B cell (primary cell): ENCODE data around the gene TRABD2B. TPM values are rescaled to one million over a fixed set of nuclear protein-coding genes. Genes with fewer than 3 reads are reported as not detected.

Source experiments
- ATAC-seq: fragments of 200-7000 bp; cut with Tn5 transposase; one replicate; pipeline ENCODE4 v1.10.0; 2021; ENCODE audit warnings: low read depth, mild to moderate bottlenecking, moderate number of reproducible peaks, moderate library complexity
- CTCF ChIA-PET: fragments of 350-600 bp; sonication (Branson Sonifier 250); formaldehyde crosslinking; loops from one replicate; lab custom pipeline; 2021; ENCODE audit warnings: antibody characterized with exemption, inconsistent platforms; lab: Charles Lee
- POLR2A ChIA-PET: fragments of 350-600 bp; sonication (Branson Sonifier 250); formaldehyde crosslinking; loops from one replicate; lab custom pipeline; 2021; ENCODE audit warnings: antibody characterized with exemption; lab: Charles Lee
- DNase-seq: peaks from one replicate; pipeline ENCODE4 v3.0.0; 2013
- H2AFZ ChIP-seq: 2 replicates; pipeline ENCODE4 v1.6.1; 2012; ENCODE audit warnings: mild to moderate bottlenecking, low read depth, low read length; ENCODE audit not compliant: insufficient read depth, poor library complexity, severe bottlenecking
- H3K27ac ChIP-seq, 2 donors: 1 replicate in 1 of 2; 2 replicates in 1 of 2; pipeline ENCODE4 v1.5.1; 2012 to 2013; ENCODE audit warnings: low read length in 2 of 2, mild to moderate bottlenecking in 2 of 2, moderate library complexity in 1 of 2
- H3K27me3 ChIP-seq, 4 experiments: fragments of 200-600 bp in 1 of 4; sonication (generic) in 1 of 4; replicated peaks in 1 of 4; 1 replicate in 2 of 4; 2 replicates in 2 of 4; pipeline versions ENCODE4 v1.6.1 to v1.7.0; 2013 to 2016; ENCODE audit warnings: low read length in 3 of 4, mild to moderate bottlenecking in 2 of 4, mixed read lengths in 1 of 4, moderate library complexity in 1 of 4; ENCODE audit not compliant: insufficient read depth in 4 of 4, control insufficient read depth in 3 of 4; ENCODE audit errors: control extremely low read depth in 1 of 4
- H3K36me3 ChIP-seq, 2 experiments: replicated peaks in 1 of 2; 1 replicate in 1 of 2; 2 replicates in 1 of 2; pipeline versions ENCODE4 v1.6.1 to v1.7.1; 2013; ENCODE audit warnings: low read length in 1 of 2; ENCODE audit not compliant: insufficient read depth in 2 of 2, control insufficient read depth in 1 of 2; ENCODE audit errors: control extremely low read depth in 1 of 2, extremely low read depth in 1 of 2
- H3K4me1 ChIP-seq, 2 donors: fragments of 200-600 bp in 1 of 2; sonication (generic) in 1 of 2; 1 replicate in 1 of 2; 2 replicates in 1 of 2; pipeline versions ENCODE4 v1.5.1 to v1.6.1; 2013 to 2017; ENCODE audit warnings: low read length in 2 of 2; ENCODE audit not compliant: control insufficient read depth in 2 of 2, insufficient read depth in 2 of 2
- H3K4me2 ChIP-seq: replicated peaks from 2 replicates; pipeline ENCODE3; 2012; ENCODE audit warnings: mild to moderate bottlenecking, low read depth, low read length; ENCODE audit not compliant: poor library complexity, severe bottlenecking
- H3K4me3 ChIP-seq, 5 experiments: fragments of 200-600 bp in 1 of 5; sonication (generic) in 1 of 5; 1 replicate in 3 of 5; 2 replicates in 2 of 5; pipeline versions ENCODE4 v1.5.1 to v1.7.0; 2011 to 2016; ENCODE audit warnings: low read length in 4 of 5, mild to moderate bottlenecking in 4 of 5, low read depth in 2 of 5, control low read depth in 1 of 5, moderate library complexity in 1 of 5; ENCODE audit not compliant: insufficient read depth in 1 of 5; ENCODE audit errors: control extremely low read depth in 1 of 5, extremely low read depth in 1 of 5
- H3K79me2 ChIP-seq: fragments of 200-600 bp; sonication (generic); one replicate; pipeline ENCODE4 v1.6.0; 2016; ENCODE audit warnings: low read length; ENCODE audit not compliant: control insufficient read depth, insufficient read depth
- H3K9ac ChIP-seq: fragments of 200-600 bp; sonication (generic); 2 replicates; pipeline ENCODE4 v1.6.1; 2017; ENCODE audit warnings: mild to moderate bottlenecking, low read length, moderate library complexity
- H3K9me3 ChIP-seq, 3 donors: one replicate each; pipeline versions ENCODE4 v1.6.1 to v1.7.1; 2013; ENCODE audit warnings: low read length in 2 of 3; ENCODE audit not compliant: control insufficient read depth in 2 of 3, insufficient read depth in 1 of 3; ENCODE audit errors: control extremely low read depth in 1 of 3
- H4K20me1 ChIP-seq: 2 replicates; pipeline ENCODE4 v1.6.0; 2012; ENCODE audit warnings: mild to moderate bottlenecking, low read length; ENCODE audit not compliant: insufficient read depth, control insufficient read depth, poor library complexity, severe bottlenecking
- H3K27ac Mint-ChIP-seq: one replicate; pipeline ENCODE4 v1.8.0; 2021; ENCODE audit warnings: mixed read lengths
- H3K27me3 Mint-ChIP-seq: one replicate; pipeline ENCODE4 v1.8.0; 2021; ENCODE audit warnings: mixed read lengths
- H3K4me1 Mint-ChIP-seq: one replicate; pipeline ENCODE4 v1.8.0; 2021; ENCODE audit warnings: mixed read lengths
- H3K4me3 Mint-ChIP-seq: one replicate; pipeline ENCODE4 v1.8.0; 2021; ENCODE audit warnings: mixed read lengths
- H3K9me3 Mint-ChIP-seq: one replicate; pipeline ENCODE4 v1.8.0; 2022; ENCODE audit warnings: mixed read lengths; ENCODE audit not compliant: insufficient read depth
- CTCF ChIP-seq: fragments of 200-600 bp; IDR thresholded peaks from one replicate; pipeline ENCODE4 v1.8.0; 2022; ENCODE audit warnings: antibody characterized with exemption, mild to moderate bottlenecking
- EZH2 ChIP-seq: IDR thresholded peaks from 2 replicates; pipeline ENCODE4 v1.6.1; 2012; ENCODE audit warnings: borderline replicate concordance, low read depth, mild to moderate bottlenecking, moderate library complexity, low read length; ENCODE audit not compliant: insufficient read depth, poor library complexity, severe bottlenecking
- WGBS: methylation state at CpG from one replicate; pipeline ENCODE4 v1.1.5; 2013; ENCODE audit warnings: missing lambda C conversion rate; ENCODE audit not compliant: insufficient coverage; 5-methylcytosine and 5-hydroxymethylcytosine counted together
- intact Hi-C: fragments of 100-400 bp; cut with micrococcal nuclease; formaldehyde crosslinking; loops from one replicate; pipeline ENCODE4 v1.10.0; 2022
- polyA plus RNA-seq: library from polyadenylated mRNA; depleted of rRNA; stranded (reverse); fragments of >200 nt; gene quantifications from 2 replicates; pipeline ENCODE4 v1.2.3, GENCODE V29; 2012
- total RNA-seq, 2 donors: library from RNA; stranded (reverse); fragments of 120-200 nt in 1 of 2; gene quantifications; 1 replicate in 1 of 2; 2 replicates in 1 of 2; pipeline versions ENCODE4 v1.2.3 to v1.2.4, GENCODE V29; 2013 to 2022

Gene TRABD2B
- total and polyA plus RNA-seq, 2 donors (not counting 1 experiment from before 2014, with no cell fraction given): not detected

- ATAC-seq: no peak
- Mint-ChIP-seq H3K4me3 (no peak overlapping the region), H3K27me3 (peaks cover 26% of the 10 kb centered on the region), H3K9me3 (no peaks in the 10 kb centered on the region), H3K4me1 (no peaks in the 10 kb centered on the region), H3K27ac (no peak overlapping the region)
- Histone ChIP-seq H3K27ac (no peak overlapping the region), H2AFZ (no peak overlapping the region), H3K36me3 (no peaks in the 10 kb centered on the region), H3K79me2 (no peaks in the 10 kb centered on the region), H4K20me1 (no peaks in the 10 kb centered on the region), H3K27me3 (no peaks in the 10 kb centered on the region), H3K9ac (no peak overlapping the region), H3K9me3 (no peaks in the 10 kb centered on the region), H3K4me1 (no peaks in the 10 kb centered on the region), H3K4me2 (no peak overlapping the region), H3K4me3 (no peak overlapping the region)
- ChIA-PET CTCF (no interaction called here), POLR2A (no interaction called here)
- 94% methylated on average over 3 of the region's 4 CpGs for WGBS
- intact Hi-C loops: no loop called here
- DNase-seq: no peak
- TF ChIP-seq EZH2: no peak
- TF ChIP-seq CTCF: no peak
Observed at GRCh38 chr1:47911892-47912291, 85.3 kb downstream of the TRABD2B start.

GRCh38 chr1:47911424-47911823, 85.8 kb downstream of the TRABD2B start:
- H3K4me3 ChIP-seq: no peak overlapping the region
- no peaks in the 10 kb centered on the region for H4K20me1 ChIP-seq
- H3K9me3 ChIP-seq: no peaks in the 10 kb centered on the region
- no peaks in the 10 kb centered on the region for H3K36me3 ChIP-seq
- WGBS: 98% methylated on average over 8 of the region's 9 CpGs
- Mint-ChIP-seq H3K4me3 (no peak overlapping the region), H3K27ac (no peak overlapping the region), H3K27me3 (peaks cover 23% of the 10 kb centered on the region), H3K4me1 (no peaks in the 10 kb centered on the region), H3K9me3 (no peaks in the 10 kb centered on the region)
- TF ChIP-seq EZH2 (no peak), CTCF (no peak)
- ChIA-PET CTCF (no interaction called here), POLR2A (no interaction called here)
- no peaks in the 10 kb centered on the region for H3K27me3 ChIP-seq
- H2AFZ ChIP-seq: no peak overlapping the region
- H3K27ac ChIP-seq: no peak overlapping the region
- DNase-seq (no peak), ATAC-seq (no peak)
- no peaks in the 10 kb centered on the region for H3K4me1 ChIP-seq
- intact Hi-C loops: no loop called here
- no peak overlapping the region for H3K4me2 ChIP-seq
- H3K9ac ChIP-seq: no peak overlapping the region
- H3K79me2 ChIP-seq: no peaks in the 10 kb centered on the region
